HepG2 (cell line): ENCODE measurements around the gene OVOL2. TPM values are rescaled to one million over a fixed set of nuclear protein-coding genes. Genes with fewer than 3 reads are reported as not detected.

Source experiments
- ARNT2 ChIP-seq: sonication (generic); formaldehyde crosslinking; IDR thresholded peaks from 2 replicates; pipeline ENCODE4 v1.8.0; 2022; ENCODE audit warnings: mild to moderate bottlenecking, low read depth, missing genetic modification reagents, moderate library complexity
- BORCS8-MEF2B ChIP-seq: sonication (generic); formaldehyde crosslinking; IDR thresholded peaks from 2 replicates; pipeline ENCODE4 v1.8.0; 2022; ENCODE audit warnings: mild to moderate bottlenecking, missing genetic modification reagents
- CBFB ChIP-seq: sonication (generic); formaldehyde crosslinking; IDR thresholded peaks from 2 replicates; pipeline ENCODE4 v1.4.0; 2020; ENCODE audit warnings: missing genetic modification reagents
- ELF1 ChIP-seq: sonication (generic); formaldehyde crosslinking; IDR thresholded peaks from 2 replicates; pipeline ENCODE4 v1.4.0; 2020; ENCODE audit warnings: missing genetic modification reagents
- ELF3 ChIP-seq: IDR thresholded peaks from 2 replicates; pipeline ENCODE4 v1.6.1; 2016; ENCODE audit warnings: missing genetic modification reagents, missing compliant biosample characterization
- JUN ChIP-seq: sonication (generic); formaldehyde crosslinking; IDR thresholded peaks from 2 replicates; pipeline ENCODE4 v1.4.0; 2020; ENCODE audit warnings: mild to moderate bottlenecking, missing genetic modification reagents
- KDM4B ChIP-seq: sonication (generic); formaldehyde crosslinking; IDR thresholded peaks from 2 replicates; pipeline ENCODE4 v1.4.0; 2020; ENCODE audit warnings: missing genetic modification reagents
- NCOA5 ChIP-seq: sonication (generic); formaldehyde crosslinking; IDR thresholded peaks from 2 replicates; pipeline ENCODE4 v1.4.0; 2020; ENCODE audit warnings: missing genetic modification reagents
- NCOR1 ChIP-seq: fragments of 200-600 bp; sonication (generic); IDR thresholded peaks from 2 replicates; pipeline ENCODE4 v1.7.0; 2017; ENCODE audit warnings: antibody characterized with exemption, low read length, borderline replicate concordance
- NKX3-1 ChIP-seq: sonication (generic); formaldehyde crosslinking; IDR thresholded peaks from 2 replicates; pipeline ENCODE4 v1.5.0; 2020; ENCODE audit warnings: missing genetic modification reagents
- NONO ChIP-seq, 2 experiments: fragments of 450-650 bp in 1 of 2; sonication (generic) in 1 of 2; formaldehyde crosslinking in 1 of 2; IDR thresholded peaks in 1 of 2; conservative IDR thresholded peaks in 1 of 2; 2 replicates each; pipeline versions ENCODE4 v1.6.1 to v1.8.0; 2017 to 2022; ENCODE audit warnings: mild to moderate bottlenecking in 1 of 2, missing genetic modification reagents in 1 of 2, moderate library complexity in 1 of 2
- RAD21 ChIP-seq: fragments of 450-650 bp; formaldehyde crosslinking; IDR thresholded peaks from 2 replicates; pipeline ENCODE4 v1.5.0; 2020; ENCODE audit warnings: mild to moderate bottlenecking
- REXO4 ChIP-seq: sonication (generic); formaldehyde crosslinking; IDR thresholded peaks from 2 replicates; pipeline ENCODE4 v1.8.0; 2022; ENCODE audit warnings: missing genetic modification reagents, mild to moderate bottlenecking, borderline replicate concordance
- SMAD9 ChIP-seq: sonication (generic); formaldehyde crosslinking; IDR thresholded peaks from 2 replicates; pipeline ENCODE4 v1.5.1; 2020; ENCODE audit warnings: mild to moderate bottlenecking, missing genetic modification reagents
- SNAPC2 ChIP-seq: sonication (generic); formaldehyde crosslinking; IDR thresholded peaks from 2 replicates; pipeline ENCODE4 v1.8.1; 2022; ENCODE audit warnings: mild to moderate bottlenecking, missing genetic modification reagents
- SP140L ChIP-seq: sonication (generic); formaldehyde crosslinking; IDR thresholded peaks from 2 replicates; pipeline ENCODE4 v1.4.0; 2020; ENCODE audit warnings: missing genetic modification reagents, borderline replicate concordance
- STAG1 ChIP-seq: sonication (generic); formaldehyde crosslinking; IDR thresholded peaks from 2 replicates; pipeline ENCODE4 v1.4.0; 2020; ENCODE audit warnings: missing genetic modification reagents
- TCF7L2 ChIP-seq: IDR thresholded peaks from 2 replicates; pipeline ENCODE4 v1.6.1; 2011; ENCODE audit warnings: mild to moderate bottlenecking, low read depth, low read length, moderate library complexity
- TEAD3 ChIP-seq: optimal IDR thresholded peaks from 2 replicates; pipeline ENCODE3; 2016; ENCODE audit warnings: borderline replicate concordance
- ZBTB7B ChIP-seq: sonication (generic); formaldehyde crosslinking; IDR thresholded peaks from 2 replicates; pipeline ENCODE4 v1.4.0; 2020; ENCODE audit warnings: missing genetic modification reagents
- ZKSCAN8 ChIP-seq: IDR thresholded peaks from 2 replicates; pipeline ENCODE4 v1.6.1; 2016; ENCODE audit warnings: borderline replicate concordance, missing genetic modification reagents, missing compliant biosample characterization
- ZNF180 ChIP-seq: sonication (generic); formaldehyde crosslinking; IDR thresholded peaks from 2 replicates; pipeline ENCODE4 v1.4.0; 2020; ENCODE audit warnings: low read depth, missing genetic modification reagents, borderline replicate concordance
- ZNF205 ChIP-seq: IDR thresholded peaks from 2 replicates; pipeline ENCODE4 v1.6.1; 2018; ENCODE audit warnings: missing biosample characterization, missing genetic modification reagents
- ZNF232 ChIP-seq: sonication (generic); formaldehyde crosslinking; IDR thresholded peaks from 2 replicates; pipeline ENCODE4 v1.4.0; 2020; ENCODE audit warnings: missing genetic modification reagents, borderline replicate concordance
- ZNF317 ChIP-seq: sonication (generic); formaldehyde crosslinking; IDR thresholded peaks from 2 replicates; pipeline ENCODE4 v1.5.0; 2020; ENCODE audit warnings: mild to moderate bottlenecking, missing genetic modification reagents
- ZNF552 ChIP-seq: sonication (generic); formaldehyde crosslinking; IDR thresholded peaks from 2 replicates; pipeline ENCODE4 v1.9.0; 2022; ENCODE audit warnings: missing genetic modification reagents, mild to moderate bottlenecking, borderline replicate concordance
- ZNF780A ChIP-seq: sonication (generic); formaldehyde crosslinking; IDR thresholded peaks from 2 replicates; pipeline ENCODE4 v1.8.0; 2022; ENCODE audit warnings: mild to moderate bottlenecking, missing genetic modification reagents, moderate library complexity
- ZNF816 ChIP-seq: sonication (generic); formaldehyde crosslinking; IDR thresholded peaks from 2 replicates; pipeline ENCODE4 v1.8.0; 2022; ENCODE audit warnings: missing genetic modification reagents, mild to moderate bottlenecking, borderline replicate concordance
- polyA plus RNA-seq, 8 experiments: library from polyadenylated mRNA; depleted of rRNA in 3 of 8; stranded (reverse) in 7 of 8; unstranded in 1 of 8; fragments of >200 nt; fragmentation: Illumina TruSeq in 4 of 8; extraction: Trizol in 4 of 8; gene quantifications; 2 replicates each; pipeline versions ENCODE4 v1.2.1 to v1.2.3, GENCODE V29; 2011 to 2016; ENCODE audit warnings: low read depth in 4 of 8, missing spikeins in 1 of 8, mixed read lengths in 1 of 8; ENCODE audit not compliant: insufficient read depth in 1 of 8
- total RNA-seq, 5 experiments: library from RNA; depleted of rRNA; stranded (reverse); fragments of >200 nt; fragmentation: Illumina TruSeq; extraction: Trizol; gene quantifications; 2 replicates each; pipeline ENCODE4 v1.2.3, GENCODE V29; 2016; ENCODE audit warnings: low read depth in 1 of 5
- TF ChIP-seq, protein P1 (sequence below): sonication (generic); formaldehyde crosslinking; IDR thresholded peaks from 2 replicates; pipeline ENCODE4 v1.8.0; 2022; ENCODE audit warnings: missing genetic modification reagents, mild to moderate bottlenecking, borderline replicate concordance
- TF ChIP-seq, protein P2 (sequence below): sonication (generic); formaldehyde crosslinking; IDR thresholded peaks from 2 replicates; pipeline ENCODE4 v1.4.0; 2020; ENCODE audit warnings: mild to moderate bottlenecking, missing genetic modification reagents
- TF ChIP-seq, protein P3 (sequence below): sonication (generic); formaldehyde crosslinking; IDR thresholded peaks from 2 replicates; pipeline ENCODE4 v1.4.0; 2020; ENCODE audit warnings: mild to moderate bottlenecking, missing genetic modification reagents

Gene OVOL2
- total and polyA plus RNA-seq, 2 of the 13 experiments (the other 11 are each of a cell fraction or from before 2014, with no cell fraction given), result 0.20 to 0.31 TPM

DNA sequence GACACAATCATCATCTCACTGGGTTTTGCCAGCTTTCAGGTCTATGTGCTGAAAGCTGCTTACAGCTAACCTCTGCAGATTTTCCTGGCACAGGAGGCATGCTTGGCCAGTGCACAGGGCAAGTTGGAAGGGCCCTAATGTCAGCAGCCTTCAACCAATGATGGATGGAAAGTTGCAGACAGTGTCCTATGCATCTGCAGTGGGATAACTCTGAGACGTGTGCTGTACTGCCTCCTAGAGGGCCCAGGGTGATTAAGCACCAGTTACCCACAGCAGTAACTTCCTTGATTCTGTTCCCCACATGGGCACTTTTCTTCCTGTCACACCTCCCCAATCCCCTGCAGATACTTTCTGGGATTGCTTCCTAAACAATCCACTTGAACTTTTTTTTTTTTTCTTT lies 38.6 kb downstream of the OVOL2 start (continued):
- TF ChIP-seq NCOR1 (no peak), ZKSCAN8 (CRISPR knock-in tag) (no peak), SMAD9 (CRISPR knock-in tag) (no peak), ELF1 (CRISPR knock-in tag) (no peak), RAD21 (0 out of 2 replicates have a peak, but pooled peaks have one; percentile 42), STAG1 (CRISPR knock-in tag) (peak; percentile 87), ZNF180 (CRISPR knock-in tag) (no peak), ZBTB7B (CRISPR knock-in tag) (no peak), ELF3 (CRISPR knock-in tag) (peak; percentile 57; the same call in 1 of the 2 replicates), ARNT2 (CRISPR knock-in tag) (no peak), JUN (no peak), BORCS8-MEF2B (no peak), ZNF317 (0 out of 2 replicates have a peak, but pooled peaks have one; percentile 19), ZNF232 (CRISPR knock-in tag) (no peak), TCF7L2 (no peak), SP140L (CRISPR knock-in tag) (no peak), CBFB (CRISPR knock-in tag) (no peak), ZNF205 (CRISPR knock-in tag) (no peak), NONO (IDR thresholded peaks at IDR 0.05) (no peak), NONO (CRISPR knock-in tag; conservative IDR thresholded peaks at IDR 0.05) (no peak), ZNF552 (CRISPR knock-in tag) (no peak), ZNF816 (no peak), REXO4 (CRISPR knock-in tag) (no peak), NKX3-1 (CRISPR knock-in tag) (no peak), SNAPC2 (CRISPR knock-in tag) (no peak), ZNF780A (no peak), KDM4B (no peak), NCOA5 (no peak), TEAD3 (CRISPR knock-in tag) (peak; percentile 35)
- TF ChIP-seq, protein P1, sequence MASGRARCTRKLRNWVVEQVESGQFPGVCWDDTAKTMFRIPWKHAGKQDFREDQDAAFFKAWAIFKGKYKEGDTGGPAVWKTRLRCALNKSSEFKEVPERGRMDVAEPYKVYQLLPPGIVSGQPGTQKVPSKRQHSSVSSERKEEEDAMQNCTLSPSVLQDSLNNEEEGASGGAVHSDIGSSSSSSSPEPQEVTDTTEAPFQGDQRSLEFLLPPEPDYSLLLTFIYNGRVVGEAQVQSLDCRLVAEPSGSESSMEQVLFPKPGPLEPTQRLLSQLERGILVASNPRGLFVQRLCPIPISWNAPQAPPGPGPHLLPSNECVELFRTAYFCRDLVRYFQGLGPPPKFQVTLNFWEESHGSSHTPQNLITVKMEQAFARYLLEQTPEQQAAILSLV, result no peak
- TF ChIP-seq, protein P2, sequence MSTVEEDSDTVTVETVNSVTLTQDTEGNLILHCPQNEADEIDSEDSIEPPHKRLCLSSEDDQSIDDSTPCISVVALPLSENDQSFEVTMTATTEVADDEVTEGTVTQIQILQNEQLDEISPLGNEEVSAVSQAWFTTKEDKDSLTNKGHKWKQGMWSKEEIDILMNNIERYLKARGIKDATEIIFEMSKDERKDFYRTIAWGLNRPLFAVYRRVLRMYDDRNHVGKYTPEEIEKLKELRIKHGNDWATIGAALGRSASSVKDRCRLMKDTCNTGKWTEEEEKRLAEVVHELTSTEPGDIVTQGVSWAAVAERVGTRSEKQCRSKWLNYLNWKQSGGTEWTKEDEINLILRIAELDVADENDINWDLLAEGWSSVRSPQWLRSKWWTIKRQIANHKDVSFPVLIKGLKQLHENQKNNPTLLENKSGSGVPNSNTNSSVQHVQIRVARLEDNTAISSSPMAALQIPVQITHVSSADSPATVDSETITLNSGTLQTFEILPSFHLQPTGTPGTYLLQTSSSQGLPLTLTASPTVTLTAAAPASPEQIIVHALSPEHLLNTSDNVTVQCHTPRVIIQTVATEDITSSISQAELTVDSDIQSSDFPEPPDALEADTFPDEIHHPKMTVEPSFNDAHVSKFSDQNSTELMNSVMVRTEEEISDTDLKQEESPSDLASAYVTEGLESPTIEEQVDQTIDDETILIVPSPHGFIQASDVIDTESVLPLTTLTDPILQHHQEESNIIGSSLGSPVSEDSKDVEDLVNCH (CRISPR knock-in tag), result no peak
- TF ChIP-seq, protein P3, sequence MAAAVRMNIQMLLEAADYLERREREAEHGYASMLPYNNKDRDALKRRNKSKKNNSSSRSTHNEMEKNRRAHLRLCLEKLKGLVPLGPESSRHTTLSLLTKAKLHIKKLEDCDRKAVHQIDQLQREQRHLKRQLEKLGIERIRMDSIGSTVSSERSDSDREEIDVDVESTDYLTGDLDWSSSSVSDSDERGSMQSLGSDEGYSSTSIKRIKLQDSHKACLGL (CRISPR knock-in tag), result 0 out of 2 replicates have a peak, but pooled peaks have one; percentile 21
